SK-N-SH (cell line): ENCODE data around the gene C3orf20. TPM values are rescaled to one million over a fixed set of nuclear protein-coding genes. Genes with fewer than 3 reads are reported as not detected.
A peak's percentile ranks its signal among the peaks of the same experiment; 100 is the strongest.

Experiments
- CTCF ChIA-PET: fragments of 300-600, 350-600 bp; formaldehyde crosslinking; extraction: SDS; loops from one replicate; lab custom pipeline; 2021; lab: Yijun Ruan, JAX
- POLR2A ChIA-PET: fragments of 350-600 bp; sonication (Branson Sonifier 250); formaldehyde crosslinking; extraction: SDS; loops from one replicate; lab custom pipeline; 2020; ENCODE audit warnings: antibody characterized with exemption, inconsistent platforms; lab: Yijun Ruan, JAX
- DNase-seq: peaks from one replicate; pipeline ENCODE4 v3.0.0; 2012
- H2AFZ ChIP-seq: fragments of 200-600 bp; sonication (generic); 2 replicates; pipeline ENCODE4 v1.8.1; 2016; ENCODE audit warnings: antibody characterized with exemption, mild to moderate bottlenecking, low read depth
- H3F3A ChIP-seq: fragments of 200-600 bp; sonication (generic); replicated peaks from 2 replicates; pipeline ENCODE3; 2016; ENCODE audit warnings: antibody characterized with exemption, mild to moderate bottlenecking; ENCODE audit not compliant: insufficient read depth
- H3K27ac ChIP-seq, 2 experiments: fragments of 200-500 bp in 1 of 2; fragments of 200-600 bp in 1 of 2; sonication (Bioruptor generic) in 1 of 2; sonication (generic), shearing (Covaris generic) in 1 of 2; 2 replicates each; pipeline versions ENCODE4 v1.5.1 to v1.6.1; 2014 to 2016; ENCODE audit warnings: low read depth in 2 of 2, inconsistent platforms in 1 of 2, low read length in 1 of 2, mild to moderate bottlenecking in 1 of 2, mixed read lengths in 1 of 2
- H3K27me3 ChIP-seq: fragments of 200-600 bp; sonication (generic), shearing (Covaris generic); 2 replicates; pipeline ENCODE4 v1.6.1; 2016; ENCODE audit warnings: mixed run types; ENCODE audit not compliant: insufficient read depth
- H3K36me3 ChIP-seq, 2 experiments: fragments of 200-500 bp in 1 of 2; fragments of 200-600 bp in 1 of 2; sonication (Bioruptor generic) in 1 of 2; sonication (generic) in 1 of 2; replicated peaks in 1 of 2; 2 replicates each; pipeline versions ENCODE3 to v1.5.1; 2014 to 2016; ENCODE audit warnings: low read length in 1 of 2, mild to moderate bottlenecking in 1 of 2; ENCODE audit not compliant: insufficient read depth in 2 of 2, control insufficient read depth in 1 of 2
- H3K4me1 ChIP-seq, 2 experiments: fragments of 200-500 bp in 1 of 2; fragments of 200-600 bp in 1 of 2; sonication (Bioruptor generic) in 1 of 2; sonication (generic), shearing (Covaris generic) in 1 of 2; 2 replicates each; pipeline versions ENCODE4 v1.5.1 to v1.6.1; 2014 to 2016; ENCODE audit warnings: low read depth in 1 of 2, low read length in 1 of 2, mixed run types in 1 of 2; ENCODE audit not compliant: insufficient read depth in 2 of 2, control insufficient read depth in 1 of 2
- H3K4me2 ChIP-seq: fragments of 200-600 bp; sonication (generic), shearing (Covaris generic); 2 replicates; pipeline ENCODE4 v1.6.1; 2017; ENCODE audit warnings: mixed run types
- H3K4me3 ChIP-seq, 2 experiments: fragments of 200-500 bp in 1 of 2; fragments of 200-600 bp in 1 of 2; sonication (Bioruptor generic) in 1 of 2; sonication (generic), shearing (Covaris generic) in 1 of 2; 2 replicates each; pipeline versions ENCODE4 v1.5.1 to v1.8.1; 2014 to 2016; ENCODE audit warnings: low read depth in 2 of 2, inconsistent platforms in 1 of 2, low read length in 1 of 2, mild to moderate bottlenecking in 1 of 2, mixed read lengths in 1 of 2, moderate library complexity in 1 of 2
- H3K79me2 ChIP-seq: fragments of 200-600 bp; sonication (generic); 2 replicates; pipeline ENCODE4 v1.8.1; 2017; ENCODE audit warnings: mild to moderate bottlenecking; ENCODE audit not compliant: insufficient read depth
- H3K9ac ChIP-seq: fragments of 200-600 bp; sonication (generic); 2 replicates; pipeline ENCODE4 v1.6.1; 2017; ENCODE audit warnings: mixed run types
- H3K9me2 ChIP-seq: fragments of 200-600 bp; sonication (generic); 2 replicates; pipeline ENCODE4 v1.6.1; 2017; ENCODE audit warnings: mixed run types
- H3K9me3 ChIP-seq: fragments of 200-600 bp; sonication (generic); 2 replicates; pipeline ENCODE4 v1.6.1; 2017; ENCODE audit warnings: mixed run types, mild to moderate bottlenecking, moderate library complexity
- H4K20me1 ChIP-seq: fragments of 200-600 bp; sonication (generic); 2 replicates; pipeline ENCODE4 v1.6.1; 2017; ENCODE audit warnings: mild to moderate bottlenecking, mixed run types; ENCODE audit not compliant: insufficient read depth
- CHD2 ChIP-seq: fragments of 150-350 bp; IDR thresholded peaks from 2 replicates; pipeline ENCODE4 v1.6.1; 2018; ENCODE audit warnings: low read length; ENCODE audit not compliant: partially characterized antibody
- CTCF ChIP-seq: fragments of 200-600 bp; sonication (generic); IDR thresholded peaks from 2 replicates; pipeline ENCODE4 v1.6.1; 2017; ENCODE audit warnings: antibody characterized with exemption, mild to moderate bottlenecking, moderate library complexity
- ELF1 ChIP-seq: IDR thresholded peaks from 2 replicates; pipeline ENCODE4 v1.4.0; 2012
- EP300 ChIP-seq, 2 experiments: IDR thresholded peaks; 2 replicates each; pipeline versions ENCODE4 v1.4.0 to v1.6.1; 2012; ENCODE audit warnings: borderline replicate concordance in 1 of 2, low read depth in 1 of 2, low read length in 1 of 2
- EZH2phosphoT487 ChIP-seq: fragments of 200-600 bp; sonication (generic); IDR thresholded peaks from 2 replicates; pipeline ENCODE4 v1.6.1; 2017; ENCODE audit warnings: low read depth, mixed run types, mild to moderate bottlenecking, antibody characterized with exemption, moderate library complexity, borderline replicate concordance
- FOSL2 ChIP-seq: IDR thresholded peaks from 2 replicates; pipeline ENCODE4 v1.4.0; 2012; ENCODE audit warnings: low read depth, mild to moderate bottlenecking, moderate library complexity, borderline replicate concordance
- JUND ChIP-seq: IDR thresholded peaks from 2 replicates; pipeline ENCODE4 v1.4.0; 2012
- MAX ChIP-seq: IDR thresholded peaks from 2 replicates; pipeline ENCODE4 v1.4.0; 2012; ENCODE audit warnings: low read depth
- MEF2A ChIP-seq: IDR thresholded peaks from 2 replicates; pipeline ENCODE4 v1.4.0; 2012; ENCODE audit warnings: low read depth, borderline replicate concordance
- MXI1 ChIP-seq: IDR thresholded peaks from 2 replicates; pipeline ENCODE4 v1.6.1; 2012; ENCODE audit warnings: mild to moderate bottlenecking, low read depth, low read length, improper control_type of control experiment
- NFIC ChIP-seq: IDR thresholded peaks from 2 replicates; pipeline ENCODE4 v1.4.0; 2012; ENCODE audit warnings: borderline replicate concordance
- POLR2AphosphoS5 ChIP-seq: IDR thresholded peaks from 2 replicates; pipeline ENCODE4 v1.6.1; 2012; ENCODE audit warnings: low read depth, low read length
- RAD21 ChIP-seq: IDR thresholded peaks from 2 replicates; pipeline ENCODE4 v1.6.1; 2012; ENCODE audit warnings: mild to moderate bottlenecking, low read length
- REST ChIP-seq: IDR thresholded peaks from 2 replicates; pipeline ENCODE4 v1.6.1; 2012; ENCODE audit warnings: mild to moderate bottlenecking, low read depth, low read length, moderate library complexity
- SMC3 ChIP-seq: IDR thresholded peaks from 2 replicates; pipeline ENCODE4 v1.6.1; 2012; ENCODE audit warnings: low read depth, low read length, improper control_type of control experiment
- TEAD4 ChIP-seq: IDR thresholded peaks from 2 replicates; pipeline ENCODE4 v1.4.0; 2012; ENCODE audit warnings: mild to moderate bottlenecking, borderline replicate concordance; ENCODE audit not compliant: insufficient read depth
- YY1 ChIP-seq: IDR thresholded peaks from 2 replicates; pipeline ENCODE4 v1.4.0; 2012; ENCODE audit warnings: low read depth, mild to moderate bottlenecking
- WGBS: methylation state at CpG from one replicate; pipeline ENCODE4 v1.1.6; 2017; ENCODE audit warnings: low lambda C conversion rate; 5-methylcytosine and 5-hydroxymethylcytosine counted together
- polyA plus RNA-seq, 3 experiments: library from polyadenylated mRNA; depleted of rRNA; stranded (reverse); fragments of >200 nt; gene quantifications; 2 replicates each; pipeline ENCODE4 v1.2.3, GENCODE V29; 2012
- TF ChIP-seq, protein P1 (sequence below): IDR thresholded peaks from 2 replicates; pipeline ENCODE4; 2012

C3orf20 gene
- polyA plus RNA-seq, 1 of the 3 experiments (the other 2 are of a cell fraction) = not detected

DNA sequence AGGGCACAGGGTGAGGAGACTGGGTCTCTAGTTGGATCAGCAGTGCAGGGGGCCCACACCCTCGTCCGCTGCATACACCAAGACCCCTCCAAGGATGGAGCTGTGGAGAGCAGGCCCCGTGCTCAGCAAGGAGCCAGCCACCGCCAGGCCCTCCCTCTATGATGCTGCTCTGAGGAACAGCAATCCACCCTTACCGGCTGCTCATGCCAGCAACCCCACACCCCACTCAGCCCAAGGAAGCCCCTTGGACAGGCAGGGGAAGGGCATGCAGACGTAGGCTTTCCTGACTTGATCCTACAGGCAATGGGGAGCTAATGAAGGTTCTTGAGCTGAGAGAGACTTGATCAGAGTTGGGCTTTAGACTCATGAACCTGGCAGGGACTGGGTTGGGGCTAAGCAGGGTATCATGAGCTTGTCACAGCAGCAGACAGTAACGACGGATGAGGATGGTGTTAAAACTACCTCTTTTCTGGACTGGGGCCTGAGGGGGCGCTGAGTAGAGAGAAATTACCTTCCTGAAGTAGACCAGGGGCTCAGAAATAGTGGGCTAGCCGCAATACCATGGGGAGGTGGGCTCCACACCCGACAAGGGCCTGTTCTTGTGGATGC lies 93.3 kb downstream of the C3orf20 start:
- H3K4me2 ChIP-seq = no peak overlapping the region
- H3K4me1 ChIP-seq = peaks cover 0 to 6% of the 10 kb centered on the region in 2 experiments; a peak in 1 of 4 replicates
- TF ChIP-seq MEF2A (no peak), RAD21 (no peak), CTCF (no peak), EZH2phosphoT487 (no peak), EP300 (IDR thresholded peaks at IDR 0.05; ENCODE audit: borderline replicate concordance in 1 of 2, low read depth in 1 of 2, low read length in 1 of 2) (no peak), SMC3 (no peak), CHD2 (no peak), REST (no peak), YY1 (no peak), MAX (no peak), TEAD4 (no peak), MXI1 (no peak), ELF1 (no peak), JUND (no peak), FOSL2 (no peak), NFIC (no peak), POLR2AphosphoS5 (no peak)
- TF ChIP-seq, protein P1, sequence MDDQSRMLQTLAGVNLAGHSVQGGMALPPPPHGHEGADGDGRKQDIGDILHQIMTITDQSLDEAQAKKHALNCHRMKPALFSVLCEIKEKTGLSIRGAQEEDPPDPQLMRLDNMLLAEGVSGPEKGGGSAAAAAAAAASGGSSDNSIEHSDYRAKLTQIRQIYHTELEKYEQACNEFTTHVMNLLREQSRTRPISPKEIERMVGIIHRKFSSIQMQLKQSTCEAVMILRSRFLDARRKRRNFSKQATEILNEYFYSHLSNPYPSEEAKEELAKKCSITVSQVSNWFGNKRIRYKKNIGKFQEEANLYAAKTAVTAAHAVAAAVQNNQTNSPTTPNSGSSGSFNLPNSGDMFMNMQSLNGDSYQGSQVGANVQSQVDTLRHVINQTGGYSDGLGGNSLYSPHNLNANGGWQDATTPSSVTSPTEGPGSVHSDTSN = no peak
- H3K9me3 ChIP-seq = no peaks in the 10 kb centered on the region
- H3K9ac ChIP-seq = no peak overlapping the region
- H3K27ac ChIP-seq = no peak overlapping the region
- WGBS = 38% methylated on average over 9 of the region's 11 CpGs
- ChIA-PET POLR2A (no interaction called here), CTCF (interaction anchor here (0.9 to 3.9 kb wide), 3 partner anchors 11 to 153 kb away, joined by 3 to 19 read pairs (median 6); no protein-coding TSS in a partner anchor)
- no peaks in the 10 kb centered on the region for H3K9me2 ChIP-seq
- H2AFZ ChIP-seq = no peak overlapping the region
- no peaks in the 10 kb centered on the region for H3K36me3 ChIP-seq
- peak; percentile 10 for DNase-seq
- H3K79me2 ChIP-seq = no peaks in the 10 kb centered on the region
- H4K20me1 ChIP-seq = no peaks in the 10 kb centered on the region
- no peaks in the 10 kb centered on the region for H3K27me3 ChIP-seq
- H3K4me3 ChIP-seq = no peak overlapping the region
- H3F3A ChIP-seq = no peaks in the 10 kb centered on the region
